ENCODE results near the gene HMCN1.

DNA sequence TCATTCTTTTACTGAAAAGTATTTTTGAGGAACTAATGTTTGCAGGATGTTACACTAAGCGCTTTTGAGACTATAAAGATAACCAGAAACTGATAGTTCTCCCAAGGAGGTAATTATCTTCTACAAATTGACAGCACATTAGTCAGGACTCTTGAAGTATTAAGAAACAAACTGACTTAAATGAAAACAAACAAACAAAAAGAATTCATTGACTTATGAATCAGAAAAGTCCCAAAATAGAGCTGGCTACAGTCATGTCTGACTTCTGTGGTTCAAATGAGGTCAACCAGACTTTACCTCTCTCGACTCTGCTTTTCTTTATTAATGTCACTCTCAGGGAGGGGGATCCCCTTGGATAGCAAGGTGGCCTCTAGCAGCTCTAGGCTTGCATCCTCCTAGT, 344.1 kb downstream of the HMCN1 start:
- TF ChIP-seq JUND (IDR thresholded peaks at IDR 0.05) = no peak
- TF ChIP-seq, protein P1, sequence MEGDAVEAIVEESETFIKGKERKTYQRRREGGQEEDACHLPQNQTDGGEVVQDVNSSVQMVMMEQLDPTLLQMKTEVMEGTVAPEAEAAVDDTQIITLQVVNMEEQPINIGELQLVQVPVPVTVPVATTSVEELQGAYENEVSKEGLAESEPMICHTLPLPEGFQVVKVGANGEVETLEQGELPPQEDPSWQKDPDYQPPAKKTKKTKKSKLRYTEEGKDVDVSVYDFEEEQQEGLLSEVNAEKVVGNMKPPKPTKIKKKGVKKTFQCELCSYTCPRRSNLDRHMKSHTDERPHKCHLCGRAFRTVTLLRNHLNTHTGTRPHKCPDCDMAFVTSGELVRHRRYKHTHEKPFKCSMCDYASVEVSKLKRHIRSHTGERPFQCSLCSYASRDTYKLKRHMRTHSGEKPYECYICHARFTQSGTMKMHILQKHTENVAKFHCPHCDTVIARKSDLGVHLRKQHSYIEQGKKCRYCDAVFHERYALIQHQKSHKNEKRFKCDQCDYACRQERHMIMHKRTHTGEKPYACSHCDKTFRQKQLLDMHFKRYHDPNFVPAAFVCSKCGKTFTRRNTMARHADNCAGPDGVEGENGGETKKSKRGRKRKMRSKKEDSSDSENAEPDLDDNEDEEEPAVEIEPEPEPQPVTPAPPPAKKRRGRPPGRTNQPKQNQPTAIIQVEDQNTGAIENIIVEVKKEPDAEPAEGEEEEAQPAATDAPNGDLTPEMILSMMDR (IDR thresholded peaks at IDR 0.05; ENCODE audit: low read depth, low read length, missing input control) = no peak
- no peak for TF ChIP-seq SP1 (IDR thresholded peaks at IDR 0.05)
- TF ChIP-seq TAF1 (conservative IDR thresholded peaks at IDR 0.05) = no peak
- TF ChIP-seq, protein P2, sequence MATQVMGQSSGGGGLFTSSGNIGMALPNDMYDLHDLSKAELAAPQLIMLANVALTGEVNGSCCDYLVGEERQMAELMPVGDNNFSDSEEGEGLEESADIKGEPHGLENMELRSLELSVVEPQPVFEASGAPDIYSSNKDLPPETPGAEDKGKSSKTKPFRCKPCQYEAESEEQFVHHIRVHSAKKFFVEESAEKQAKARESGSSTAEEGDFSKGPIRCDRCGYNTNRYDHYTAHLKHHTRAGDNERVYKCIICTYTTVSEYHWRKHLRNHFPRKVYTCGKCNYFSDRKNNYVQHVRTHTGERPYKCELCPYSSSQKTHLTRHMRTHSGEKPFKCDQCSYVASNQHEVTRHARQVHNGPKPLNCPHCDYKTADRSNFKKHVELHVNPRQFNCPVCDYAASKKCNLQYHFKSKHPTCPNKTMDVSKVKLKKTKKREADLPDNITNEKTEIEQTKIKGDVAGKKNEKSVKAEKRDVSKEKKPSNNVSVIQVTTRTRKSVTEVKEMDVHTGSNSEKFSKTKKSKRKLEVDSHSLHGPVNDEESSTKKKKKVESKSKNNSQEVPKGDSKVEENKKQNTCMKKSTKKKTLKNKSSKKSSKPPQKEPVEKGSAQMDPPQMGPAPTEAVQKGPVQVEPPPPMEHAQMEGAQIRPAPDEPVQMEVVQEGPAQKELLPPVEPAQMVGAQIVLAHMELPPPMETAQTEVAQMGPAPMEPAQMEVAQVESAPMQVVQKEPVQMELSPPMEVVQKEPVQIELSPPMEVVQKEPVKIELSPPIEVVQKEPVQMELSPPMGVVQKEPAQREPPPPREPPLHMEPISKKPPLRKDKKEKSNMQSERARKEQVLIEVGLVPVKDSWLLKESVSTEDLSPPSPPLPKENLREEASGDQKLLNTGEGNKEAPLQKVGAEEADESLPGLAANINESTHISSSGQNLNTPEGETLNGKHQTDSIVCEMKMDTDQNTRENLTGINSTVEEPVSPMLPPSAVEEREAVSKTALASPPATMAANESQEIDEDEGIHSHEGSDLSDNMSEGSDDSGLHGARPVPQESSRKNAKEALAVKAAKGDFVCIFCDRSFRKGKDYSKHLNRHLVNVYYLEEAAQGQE (IDR thresholded peaks at IDR 0.05) = no peak
- TF ChIP-seq, protein P3, sequence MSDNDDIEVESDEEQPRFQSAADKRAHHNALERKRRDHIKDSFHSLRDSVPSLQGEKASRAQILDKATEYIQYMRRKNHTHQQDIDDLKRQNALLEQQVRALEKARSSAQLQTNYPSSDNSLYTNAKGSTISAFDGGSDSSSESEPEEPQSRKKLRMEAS (IDR thresholded peaks at IDR 0.05) = no peak
- no peak for TF ChIP-seq RAD21 (IDR thresholded peaks at IDR 0.05)
- no peak for TF ChIP-seq YY1 (IDR thresholded peaks at IDR 0.05)
- TF ChIP-seq, protein P4, sequence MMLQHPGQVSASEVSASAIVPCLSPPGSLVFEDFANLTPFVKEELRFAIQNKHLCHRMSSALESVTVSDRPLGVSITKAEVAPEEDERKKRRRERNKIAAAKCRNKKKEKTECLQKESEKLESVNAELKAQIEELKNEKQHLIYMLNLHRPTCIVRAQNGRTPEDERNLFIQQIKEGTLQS (IDR thresholded peaks at IDR 0.05) = no peak
- TF ChIP-seq EGR1 (IDR thresholded peaks at IDR 0.05; ENCODE audit: low read depth in 2 of 2) = no peak
- TF ChIP-seq, protein P5, sequence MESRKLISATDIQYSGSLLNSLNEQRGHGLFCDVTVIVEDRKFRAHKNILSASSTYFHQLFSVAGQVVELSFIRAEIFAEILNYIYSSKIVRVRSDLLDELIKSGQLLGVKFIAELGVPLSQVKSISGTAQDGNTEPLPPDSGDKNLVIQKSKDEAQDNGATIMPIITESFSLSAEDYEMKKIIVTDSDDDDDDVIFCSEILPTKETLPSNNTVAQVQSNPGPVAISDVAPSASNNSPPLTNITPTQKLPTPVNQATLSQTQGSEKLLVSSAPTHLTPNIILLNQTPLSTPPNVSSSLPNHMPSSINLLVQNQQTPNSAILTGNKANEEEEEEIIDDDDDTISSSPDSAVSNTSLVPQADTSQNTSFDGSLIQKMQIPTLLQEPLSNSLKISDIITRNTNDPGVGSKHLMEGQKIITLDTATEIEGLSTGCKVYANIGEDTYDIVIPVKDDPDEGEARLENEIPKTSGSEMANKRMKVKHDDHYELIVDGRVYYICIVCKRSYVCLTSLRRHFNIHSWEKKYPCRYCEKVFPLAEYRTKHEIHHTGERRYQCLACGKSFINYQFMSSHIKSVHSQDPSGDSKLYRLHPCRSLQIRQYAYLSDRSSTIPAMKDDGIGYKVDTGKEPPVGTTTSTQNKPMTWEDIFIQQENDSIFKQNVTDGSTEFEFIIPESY (IDR thresholded peaks at IDR 0.05) = no peak
- no peak for TF ChIP-seq RXRA (IDR thresholded peaks at IDR 0.05)
- no peak for TF ChIP-seq GABPA (IDR thresholded peaks at IDR 0.05 in 1 of 2, conservative IDR thresholded peaks at IDR 0.05 in 1 of 2)

All from liver (tissue), 3 donors.